SHP77 (cell line): Measurements from ENCODE around the gene LDLRAD4.
"Not testable (repeated sequence)": the region's sequence is repeated elsewhere in the genome, so short reads cannot be mapped to it uniquely, and the experiment has no call there.

Experiments used
- DNase-seq, 2 experiments: peaks; one replicate each; lab custom pipeline; 2025; lab: John Stamatoyannopoulos, UW

Gene LDLRAD4

DNA sequence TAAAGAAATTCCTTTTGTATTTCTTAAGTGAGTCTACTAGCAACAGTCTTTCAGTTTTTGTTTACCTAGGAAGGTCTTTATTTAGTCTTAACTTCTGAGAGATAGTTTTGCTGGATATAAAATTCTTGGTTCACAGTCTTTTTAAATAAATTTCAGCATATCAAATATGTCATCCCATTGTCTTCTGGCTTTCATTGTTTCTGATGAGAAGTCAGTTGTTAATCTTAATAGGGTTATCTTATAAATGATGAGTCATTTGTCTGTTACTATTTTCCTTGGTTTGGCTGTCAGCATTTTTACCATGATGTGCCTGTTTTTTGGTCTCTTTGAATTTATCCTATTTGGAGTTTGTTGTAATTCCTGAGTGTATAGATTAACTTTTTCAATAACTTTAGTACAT, 378.5 kb downstream of the LDLRAD4 start:
- DNase-seq, result no peak

DNA sequence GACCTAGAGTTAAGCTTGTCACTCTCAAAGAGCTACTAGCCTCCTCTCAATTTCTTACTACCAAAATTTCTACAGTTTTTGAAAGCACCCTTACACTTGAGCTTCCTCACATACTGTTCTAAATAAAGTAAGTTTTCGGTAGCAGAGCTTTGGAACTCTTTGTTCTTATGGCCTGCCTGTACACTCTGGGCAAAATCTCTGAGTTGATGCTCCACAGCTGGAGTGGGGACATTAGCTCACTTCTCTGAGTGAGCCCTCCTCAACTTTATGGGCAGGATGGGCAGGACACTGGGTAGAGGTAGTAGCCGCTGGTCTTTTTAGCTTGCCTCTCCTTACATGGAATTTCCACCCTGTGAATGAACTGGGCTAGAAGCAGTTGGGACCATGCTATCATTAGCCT, 380.0 kb downstream of the LDLRAD4 start:
- no peak for DNase-seq

DNA sequence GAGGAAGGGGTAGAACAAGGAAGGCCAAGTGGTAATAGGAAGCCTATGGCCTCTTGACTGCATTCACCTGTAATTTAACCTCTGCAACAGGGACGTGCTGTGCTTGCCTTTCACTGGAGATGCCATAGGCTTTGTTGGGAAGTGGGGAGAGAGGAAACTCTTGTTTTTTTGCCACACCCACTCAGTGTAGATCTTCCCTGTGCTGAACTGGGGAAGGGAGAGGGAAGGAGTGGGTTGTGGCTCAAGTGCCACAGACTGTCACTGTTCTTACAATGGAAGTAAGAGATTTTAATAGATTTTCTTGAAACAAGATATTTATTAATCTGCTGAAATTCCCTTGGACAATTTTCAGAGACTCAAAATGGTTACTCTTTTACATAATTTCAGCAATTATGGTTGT, 380.5 kb downstream of the LDLRAD4 start:
- no peak for DNase-seq

DNA sequence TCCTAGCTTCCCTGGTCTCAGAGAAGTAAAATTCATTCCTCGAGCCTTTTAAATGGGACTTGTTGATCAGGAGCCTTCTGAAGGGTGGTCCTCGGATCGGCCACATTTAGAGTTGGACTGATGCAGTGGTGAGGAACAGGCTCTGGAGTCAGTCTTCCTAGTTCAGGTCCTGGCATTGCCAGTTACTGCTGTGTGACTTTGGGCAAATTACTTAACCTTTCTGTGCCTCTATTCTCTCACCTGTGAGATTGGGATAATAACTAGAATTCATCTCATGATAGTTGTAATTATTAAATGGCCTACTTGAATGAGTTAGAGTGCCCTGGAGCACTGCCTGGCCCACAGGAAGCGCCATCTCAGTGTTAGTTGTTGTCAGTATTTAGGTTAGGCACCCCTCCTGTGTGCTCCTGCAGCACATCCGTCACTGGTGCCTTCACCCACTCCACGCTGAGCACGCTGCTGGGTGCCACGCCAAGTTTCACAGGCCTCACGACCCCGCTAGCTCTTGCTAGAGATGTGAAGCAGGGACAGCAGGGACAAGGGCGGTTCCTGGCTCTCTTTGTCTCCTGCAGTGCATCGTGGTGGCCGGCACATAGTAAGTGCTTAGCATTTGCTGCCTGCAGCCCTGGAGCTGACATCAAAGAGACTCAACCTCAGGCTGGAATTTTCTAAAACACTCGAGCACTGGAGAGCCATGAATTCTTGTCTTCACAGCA, 384.9 kb downstream of the LDLRAD4 start:
- DNase-seq, result no peak

DNA sequence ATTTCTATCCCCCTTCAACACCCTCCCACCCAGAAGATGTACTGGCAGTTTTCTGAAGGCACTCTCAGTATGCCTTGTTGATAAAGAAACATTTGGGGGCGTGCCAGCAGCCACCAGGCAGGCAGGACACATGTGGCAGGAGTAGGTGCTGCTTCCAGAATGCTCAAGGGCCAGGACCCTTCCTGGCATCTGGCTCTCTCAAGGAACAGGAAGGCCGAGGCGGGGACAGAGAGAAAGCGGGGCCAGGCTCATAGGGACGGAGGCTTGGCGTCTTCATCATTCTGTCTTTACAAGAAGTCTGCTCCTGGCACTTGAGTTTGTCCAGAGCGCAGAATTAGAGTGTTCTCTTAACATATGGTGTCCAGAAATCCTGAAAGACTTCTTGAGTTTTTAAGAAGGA, 386.2 kb downstream of the LDLRAD4 start:
- DNase-seq, result no peak

DNA sequence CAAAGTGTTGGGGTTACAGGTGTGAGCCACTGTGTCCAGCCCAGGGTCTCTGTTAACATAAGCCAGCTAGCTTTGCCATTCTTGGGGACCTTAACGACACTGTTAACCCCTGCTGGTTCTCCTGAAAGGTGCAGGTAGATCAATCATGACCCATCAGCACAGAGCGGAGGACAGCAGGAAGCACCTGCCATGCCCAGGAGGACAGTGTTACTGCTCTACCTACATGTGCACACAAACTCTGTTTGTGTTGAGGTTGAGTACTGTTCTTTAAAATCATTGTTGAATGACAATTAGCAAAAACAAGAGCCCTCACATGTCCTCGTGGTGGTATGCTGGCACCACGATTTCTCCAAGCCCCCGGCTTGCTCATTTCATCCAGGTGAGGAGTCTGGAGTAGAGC, 386.9 kb downstream of the LDLRAD4 start:
- no peak for DNase-seq

DNA sequence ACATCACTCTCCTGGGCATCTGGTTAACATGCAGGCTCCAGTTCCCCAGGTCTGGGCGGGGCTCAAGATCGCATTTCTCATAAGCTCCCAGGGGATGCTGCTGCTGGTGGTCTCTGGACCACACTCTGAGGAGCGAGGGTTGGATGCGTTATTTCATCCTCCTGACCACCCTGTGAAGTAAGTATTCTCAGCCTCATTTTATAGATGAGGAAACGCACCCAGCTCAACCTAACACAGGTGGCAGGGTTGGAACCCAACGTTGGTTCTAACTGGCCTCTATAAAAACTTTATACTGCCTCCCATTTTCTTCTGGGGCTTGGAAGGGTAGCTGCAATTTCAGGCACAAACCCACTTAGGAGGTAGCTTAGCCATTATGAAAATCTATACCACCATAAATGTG, 387.3 kb downstream of the LDLRAD4 start:
- DNase-seq, result no peak

DNA sequence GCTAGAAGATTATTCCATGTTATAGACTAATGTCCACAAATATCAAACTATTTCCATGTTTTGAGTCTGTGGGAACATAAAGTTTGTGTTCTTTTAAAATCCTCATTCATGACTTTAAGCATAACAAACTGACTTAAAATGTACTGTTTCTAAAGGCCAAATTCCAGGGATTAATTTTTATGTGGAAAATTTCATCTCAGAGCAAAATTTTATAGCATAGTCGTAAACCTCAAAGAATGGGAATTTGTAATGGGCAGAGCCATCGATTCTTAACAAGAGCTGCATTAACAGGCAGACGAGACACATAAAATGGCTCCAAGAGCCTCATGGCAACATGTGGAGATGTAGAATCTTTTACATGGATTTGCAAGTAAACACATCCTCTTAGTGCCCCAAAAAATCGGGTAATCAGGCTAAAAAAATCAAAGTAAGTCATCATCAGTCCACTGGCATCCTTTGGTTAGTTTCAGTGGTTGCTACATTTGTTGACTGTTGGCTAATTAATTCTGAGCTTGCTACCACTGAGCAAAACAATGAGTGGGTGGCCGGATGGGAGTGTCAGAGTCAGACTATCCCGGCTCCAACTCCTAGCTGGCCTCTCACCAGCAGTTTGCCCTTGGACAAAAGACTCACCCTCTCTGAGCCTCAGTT, 388.2 kb downstream of the LDLRAD4 start:
- no peak for DNase-seq

DNA sequence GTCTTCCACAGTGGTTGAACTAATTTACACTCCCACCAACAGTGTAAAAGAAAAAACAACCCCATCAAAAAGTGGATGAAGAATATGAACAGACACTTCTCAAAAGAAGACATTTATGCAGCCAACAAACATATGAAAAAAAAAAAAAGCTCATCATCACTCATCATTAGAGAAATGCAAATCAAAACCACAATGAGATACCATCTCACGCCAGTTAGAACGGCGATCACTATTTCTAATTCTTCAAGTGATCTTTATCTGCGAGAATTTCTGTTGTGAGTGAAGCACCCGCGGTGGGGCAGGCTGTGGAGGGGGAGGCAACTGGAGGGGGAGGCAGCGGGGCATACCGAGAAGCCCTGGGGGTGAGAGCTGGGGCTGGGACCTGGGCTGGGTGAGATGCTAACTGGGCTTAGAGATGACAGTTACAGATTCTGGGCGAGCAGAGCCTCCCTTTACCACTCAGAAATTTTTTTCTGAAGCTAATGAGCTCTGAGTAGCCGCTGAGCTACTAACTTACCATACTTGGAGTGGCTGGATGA, 389.5 kb downstream of the LDLRAD4 start:
- DNase-seq, result not testable (repeated sequence)

DNA sequence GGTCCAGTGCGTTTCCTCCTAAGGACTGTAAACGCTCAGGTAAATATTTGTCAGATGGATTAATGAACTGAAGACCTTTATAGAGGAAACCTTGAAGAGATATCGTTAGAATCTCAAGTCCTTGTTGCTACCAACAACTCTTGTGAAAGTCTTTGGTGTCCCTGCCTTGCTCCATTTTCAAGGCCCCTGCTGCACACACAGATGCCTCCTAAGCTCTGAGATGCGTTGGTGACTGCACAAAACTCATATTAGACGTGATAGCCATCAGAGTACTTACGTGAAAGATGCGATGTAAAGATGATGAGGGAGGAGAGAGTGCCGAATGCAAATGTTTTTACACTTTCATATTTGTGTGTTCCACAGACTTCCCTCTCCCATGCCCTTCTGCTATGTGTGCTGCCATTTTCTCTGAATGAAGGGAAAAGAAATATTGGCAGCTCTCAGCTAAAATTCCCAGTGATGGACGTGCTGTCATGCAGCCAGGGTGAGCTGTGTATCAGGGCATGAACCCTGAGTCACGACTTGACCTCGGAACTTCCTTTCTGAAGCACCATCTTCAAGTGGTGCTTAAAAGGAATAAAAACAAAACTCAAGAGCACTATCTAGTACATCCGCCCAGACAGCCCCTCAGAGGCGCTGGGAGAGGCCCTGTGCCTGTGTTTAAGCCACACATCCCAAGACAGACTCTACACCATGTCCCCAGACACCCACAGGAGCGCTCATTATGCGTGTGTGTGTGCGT, 390.4 kb downstream of the LDLRAD4 start:
- DNase-seq, result no peak

DNA sequence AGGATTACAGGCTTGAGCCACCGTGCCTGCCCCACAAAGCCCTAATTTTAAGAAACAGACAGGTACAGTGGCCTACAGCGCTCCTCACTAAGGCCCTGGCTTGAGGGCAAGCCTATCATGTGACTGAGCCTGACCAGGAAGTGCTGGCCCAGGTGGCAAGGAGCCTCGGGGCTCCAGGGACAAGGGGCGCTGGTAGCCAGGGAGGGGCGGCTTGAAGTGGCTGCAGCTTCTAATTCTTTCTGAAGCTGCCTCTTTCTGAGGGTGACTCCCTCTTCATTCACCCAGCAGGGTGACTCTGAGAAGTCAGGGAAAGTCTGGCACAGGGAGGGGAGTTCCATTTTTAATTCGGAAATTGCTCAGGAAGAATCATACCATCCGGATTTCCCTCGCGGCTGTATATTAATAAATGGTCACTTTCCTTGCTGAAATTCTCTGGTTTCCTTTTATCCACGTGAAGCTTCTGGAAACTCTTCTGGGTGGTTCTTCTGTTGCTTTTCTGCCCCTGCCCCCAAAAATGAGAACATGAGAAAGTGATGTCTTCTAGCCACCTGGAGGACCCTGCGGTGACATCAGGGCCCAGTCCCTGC, 392.1 kb downstream of the LDLRAD4 start:
- no peak for DNase-seq

DNA sequence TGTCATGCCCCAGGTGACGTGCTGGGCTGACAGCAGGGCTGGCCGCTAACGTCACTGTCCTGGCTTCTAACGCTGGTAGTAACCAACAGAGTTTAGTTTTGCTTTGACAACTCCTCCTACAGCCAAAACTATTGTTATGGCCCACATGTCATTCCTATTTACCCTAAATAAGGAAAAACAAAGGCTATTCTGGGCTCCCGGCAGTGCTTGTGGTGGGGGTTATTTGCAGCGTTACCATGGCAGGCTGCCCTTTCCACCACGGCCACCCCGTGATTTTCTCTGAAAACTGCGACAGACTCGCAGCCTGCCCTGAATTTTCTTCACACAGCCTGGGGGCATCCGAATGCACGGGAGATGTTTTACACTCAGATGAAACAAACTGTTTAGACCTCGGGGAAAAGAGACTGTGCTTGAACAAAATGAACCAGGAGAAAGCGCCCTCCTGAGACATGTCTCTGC, 392.6 kb downstream of the LDLRAD4 start:
- DNase-seq, result no peak

DNA sequence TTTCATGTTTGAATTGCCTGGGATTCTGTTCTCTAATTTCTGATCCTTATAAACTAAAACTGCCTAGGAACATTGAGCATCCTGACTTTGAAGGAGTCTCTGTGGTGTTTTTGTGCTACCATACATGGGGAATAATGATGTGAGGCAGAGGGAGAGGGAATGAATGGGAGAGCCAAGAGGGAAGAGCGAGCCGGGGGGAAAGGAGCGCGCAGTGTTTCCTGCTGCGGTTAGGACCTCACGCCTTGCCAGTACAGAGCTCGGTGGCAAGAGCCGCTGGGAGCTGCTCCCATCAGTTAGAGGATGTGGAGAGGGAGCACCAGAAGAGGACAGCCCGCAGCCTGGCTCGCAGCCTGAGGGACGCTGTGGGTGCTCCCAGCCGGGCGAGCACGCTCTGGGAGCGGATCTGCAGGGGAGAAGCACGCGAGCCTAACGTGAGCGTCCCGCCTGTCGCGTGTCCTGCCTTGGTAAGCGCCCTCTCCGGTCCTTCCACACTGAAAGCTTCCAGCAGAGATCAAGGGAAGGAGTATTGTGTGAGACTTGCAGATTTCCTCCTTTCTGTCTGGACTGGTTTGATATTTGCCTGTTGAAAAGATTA, 393.1 kb downstream of the LDLRAD4 start:
- no peak for DNase-seq

DNA sequence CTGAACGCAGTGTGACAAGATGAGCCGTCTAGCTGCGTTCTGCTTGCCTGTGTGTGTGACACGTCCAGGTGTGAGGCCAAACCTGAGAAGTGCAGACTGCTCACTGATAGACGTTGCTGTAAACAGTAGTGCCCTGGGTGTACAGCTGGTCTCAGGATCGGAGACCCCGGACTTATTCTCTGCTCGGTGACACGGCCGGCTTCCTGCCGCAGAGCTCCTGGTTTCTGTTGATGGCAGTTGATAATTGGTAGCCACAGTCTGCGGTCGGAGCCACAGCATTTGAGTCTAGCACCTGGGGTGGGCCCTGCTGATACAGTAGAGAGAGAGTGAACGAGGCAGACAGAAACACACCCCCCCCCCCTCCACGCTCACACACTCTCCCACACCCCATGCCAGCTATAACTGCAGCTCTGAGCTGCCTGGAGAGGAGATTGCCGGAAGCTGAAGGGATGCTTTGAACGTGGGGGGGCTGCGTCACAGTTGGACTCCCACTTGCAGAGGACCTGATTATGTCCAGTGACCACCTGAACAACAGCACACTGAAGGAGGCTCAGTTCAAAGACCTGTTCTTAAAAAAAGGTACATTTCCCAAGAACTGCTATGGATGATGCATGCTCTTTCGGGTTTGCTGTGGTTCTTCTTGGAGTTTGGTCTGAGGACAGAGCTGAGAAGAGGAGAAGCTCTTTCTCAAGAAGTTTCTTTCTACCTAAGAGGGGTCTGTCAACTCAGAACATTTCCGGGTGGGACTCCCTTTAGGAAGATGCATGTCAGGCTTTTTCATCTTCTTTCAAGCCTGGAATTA, 393.8 kb downstream of the LDLRAD4 start:
- no peak for DNase-seq

DNA sequence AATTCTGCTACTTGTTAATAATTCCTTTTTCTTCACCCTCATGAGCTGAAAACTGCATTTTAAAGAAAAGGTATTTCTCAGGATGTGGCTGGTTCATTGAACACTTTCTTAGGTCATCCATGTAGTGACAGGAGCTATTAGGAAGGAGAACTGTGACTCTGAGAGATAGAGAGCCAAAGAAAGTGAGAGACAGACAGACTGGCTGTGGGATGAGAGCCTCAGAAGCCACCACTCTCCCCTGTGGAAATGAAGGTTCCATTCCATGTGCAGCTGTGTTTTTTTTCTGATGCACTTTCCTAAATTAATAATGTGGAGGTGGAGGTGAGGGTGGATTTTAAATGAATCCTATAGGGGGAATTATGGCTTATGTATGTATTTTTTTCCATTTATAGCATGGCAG, 394.5 kb downstream of the LDLRAD4 start:
- no peak for DNase-seq

DNA sequence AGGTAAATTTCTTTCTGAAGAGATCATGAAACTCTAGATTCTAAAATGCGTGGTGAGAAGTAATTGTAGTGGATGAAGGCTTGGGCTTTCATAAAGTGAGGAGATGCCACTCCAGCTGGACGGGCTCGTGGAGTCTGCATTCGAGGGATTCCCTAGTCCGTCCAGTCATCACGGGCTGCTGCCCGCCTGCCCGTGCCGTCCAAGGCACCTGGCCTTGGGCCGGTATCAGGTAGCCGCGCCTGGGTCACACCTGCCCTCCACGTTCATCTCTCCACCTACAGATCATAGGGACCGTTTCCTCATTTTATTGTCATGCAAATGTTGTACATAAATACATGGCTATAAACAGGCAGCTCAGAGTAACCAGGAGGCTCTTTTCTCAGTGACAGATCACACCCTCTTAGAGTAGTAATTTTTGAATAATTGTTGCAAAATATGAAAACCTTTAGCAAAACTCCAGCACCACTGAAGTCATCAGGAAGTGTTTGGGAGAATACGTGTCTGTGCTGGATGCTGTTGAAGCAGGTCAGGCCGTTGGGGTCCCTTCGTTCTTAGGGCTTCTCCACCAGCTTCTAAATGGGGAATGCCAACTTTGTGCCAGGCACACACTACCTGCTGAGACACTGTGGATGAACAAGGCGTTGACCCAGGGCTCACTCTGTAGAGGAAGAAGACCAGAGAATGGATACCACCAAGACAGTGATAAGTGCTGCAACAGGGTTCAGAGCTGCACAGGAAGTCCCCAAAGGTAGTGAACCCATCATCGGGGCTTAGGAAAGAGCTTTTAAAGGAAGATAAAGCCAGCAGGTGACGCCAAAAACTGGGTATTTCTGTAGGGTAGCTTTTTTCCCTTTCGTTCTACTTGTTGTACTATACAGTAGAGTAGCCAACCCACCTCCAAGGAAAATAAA, 395.3 kb downstream of the LDLRAD4 start:
- DNase-seq, result no peak

DNA sequence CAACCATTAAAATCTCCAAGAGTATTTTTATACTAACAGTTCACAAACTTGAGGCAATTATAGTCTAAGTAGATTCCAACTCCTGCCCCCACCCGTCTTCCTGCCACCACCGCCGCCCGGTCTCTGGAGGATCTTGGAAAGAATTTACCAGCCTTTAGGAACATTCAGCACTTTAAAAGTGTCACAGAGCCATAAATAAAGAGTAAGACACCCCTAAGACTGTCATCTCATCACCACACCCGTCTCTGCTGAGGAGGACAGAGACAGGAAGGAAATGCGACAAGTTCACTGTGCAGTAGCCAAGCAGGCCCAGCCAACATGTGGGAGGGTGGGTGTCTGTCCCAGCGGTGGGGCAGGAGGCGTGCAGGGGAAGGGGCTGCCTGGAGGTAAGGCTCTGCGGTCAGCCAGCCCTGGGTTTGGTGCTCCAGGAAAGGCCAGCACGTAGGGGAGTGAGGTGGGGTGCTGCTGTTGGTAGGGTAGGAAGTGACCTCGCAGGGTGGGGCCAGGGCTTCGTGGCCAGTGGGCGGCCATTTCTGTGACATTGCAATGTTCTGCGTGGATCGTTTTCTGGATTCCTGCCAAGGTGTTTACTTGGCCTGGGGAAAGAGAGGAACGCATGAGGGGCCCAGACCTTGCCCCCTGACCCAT, 396.2 kb downstream of the LDLRAD4 start:
- DNase-seq, result no peak

DNA sequence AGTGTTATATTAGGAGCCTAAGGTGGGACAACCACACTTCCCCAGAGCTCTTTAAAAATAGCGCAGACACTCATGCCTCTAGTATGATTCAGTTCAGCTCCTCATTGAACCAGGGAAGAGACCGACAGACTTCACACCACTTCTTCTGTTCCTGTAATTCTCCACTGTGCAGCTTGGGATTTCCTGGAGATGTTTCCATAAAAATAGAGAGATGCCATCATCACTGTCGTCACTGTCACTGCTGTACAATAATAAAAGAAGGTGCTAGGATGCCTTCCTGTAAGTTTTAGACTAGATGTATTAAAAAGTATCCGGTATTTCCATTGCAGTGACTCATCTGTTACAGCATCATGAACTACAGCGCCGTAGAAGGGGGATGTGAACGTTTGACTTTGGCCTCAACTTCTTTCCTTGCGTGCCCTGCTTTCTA, 396.9 kb downstream of the LDLRAD4 start:
- no peak for DNase-seq

DNA sequence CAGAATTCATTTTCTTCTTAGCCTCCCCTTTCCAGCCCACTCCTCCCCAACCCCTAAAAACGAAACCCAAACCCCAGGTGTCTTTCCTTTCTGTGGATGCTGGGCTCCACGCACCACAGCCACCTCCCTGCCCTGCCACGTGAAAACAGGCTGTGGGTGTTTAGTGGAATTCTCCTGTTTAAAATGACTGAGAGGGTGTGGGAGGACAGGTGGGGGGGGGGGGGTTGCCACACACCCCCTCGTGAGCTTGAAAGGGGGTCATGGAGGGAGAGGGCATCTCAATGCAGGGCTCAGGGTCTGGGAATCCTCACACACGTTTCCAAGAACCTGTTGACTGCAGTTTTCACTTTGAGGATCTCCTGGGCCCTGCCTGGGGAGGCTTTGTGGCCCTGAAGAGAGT, 397.5 kb downstream of the LDLRAD4 start:
- no peak for DNase-seq
